SK-N-SH (cell line): Measurements from ENCODE around the gene VPS18.

ENCODE experiments used
- POLR2AphosphoS5 ChIP-seq: IDR thresholded peaks from 2 replicates; pipeline ENCODE4 v1.6.1; 2012; ENCODE audit warnings: low read depth, low read length
- TF ChIP-seq, protein P1 (sequence below): IDR thresholded peaks from 2 replicates; pipeline ENCODE4 v1.4.0; 2012; ENCODE audit warnings: low read depth

DNA sequence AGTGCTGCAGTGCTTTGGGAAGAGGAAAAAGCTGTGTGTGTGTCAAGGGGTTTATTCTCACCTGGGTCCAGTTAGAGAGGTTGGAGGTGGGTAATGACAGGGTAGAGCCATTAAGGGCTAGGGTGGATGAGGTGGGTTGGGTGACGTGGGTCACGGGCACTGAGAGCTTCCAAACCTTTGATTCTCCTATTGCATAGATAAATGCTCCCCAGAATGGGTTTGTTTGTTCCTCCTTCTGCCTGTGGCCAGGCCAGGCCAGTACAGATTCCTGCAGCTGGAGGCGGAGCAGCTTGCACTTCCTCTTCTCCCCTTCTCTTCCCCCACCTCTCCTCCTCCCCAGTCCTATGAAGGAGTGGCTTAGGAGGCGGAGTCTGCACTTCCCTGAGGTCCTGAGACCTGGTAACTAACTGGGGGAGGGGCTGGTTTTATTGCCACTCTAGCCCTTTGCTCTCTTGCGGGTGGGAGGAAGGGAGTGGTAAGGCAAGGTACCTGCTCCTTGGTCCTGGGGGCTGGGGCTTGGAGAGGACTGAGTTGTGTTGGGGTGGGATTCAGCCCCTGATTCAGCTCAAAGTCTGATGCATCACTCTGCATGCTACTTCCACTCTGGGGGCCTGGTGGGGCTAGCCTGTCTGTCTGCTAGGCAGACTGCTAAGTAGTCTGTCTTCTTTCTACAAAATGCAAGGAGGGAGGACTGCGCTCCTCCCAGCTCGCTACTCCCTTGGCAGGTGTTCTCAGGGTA lies 46.9 kb upstream of the VPS18 start:
- no peak for TF ChIP-seq POLR2AphosphoS5
- TF ChIP-seq, protein P1, sequence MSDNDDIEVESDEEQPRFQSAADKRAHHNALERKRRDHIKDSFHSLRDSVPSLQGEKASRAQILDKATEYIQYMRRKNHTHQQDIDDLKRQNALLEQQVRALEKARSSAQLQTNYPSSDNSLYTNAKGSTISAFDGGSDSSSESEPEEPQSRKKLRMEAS, result no peak
